PC-9 (cell line): ENCODE results near the gene SNCAIP. TPM values are rescaled to one million over a fixed set of nuclear protein-coding genes. Genes with fewer than 3 reads are reported as not detected.

Experiments used
- BruUV-seq: library from RNA; stranded (reverse); fragments of 400-500 nt; replicated peaks from 2 replicates; lab custom pipeline; 2021; lab: Mats Ljungman, UMichigan
- CTCF ChIA-PET: fragments of 300-600 bp; sonication (Branson Sonifier 250); formaldehyde crosslinking; loops from one replicate; lab custom pipeline; 2022; ENCODE audit warnings: antibody characterized with exemption; lab: Charles Lee
- POLR2A ChIA-PET: fragments of 300-600 bp; sonication (Branson Sonifier 250); formaldehyde crosslinking; loops from one replicate; lab custom pipeline; 2022; ENCODE audit warnings: antibody characterized with exemption; ENCODE audit not compliant: unreplicated experiment; lab: Charles Lee
- DNase-seq, 2 experiments: peaks; one replicate each; pipeline versions ENCODE4 v3.0.0 to v3.0.0-alpha.2; 2015 to 2022; ENCODE audit warnings: mixed read lengths in 1 of 2
- H2AFZ ChIP-seq: fragments of 200-600 bp; sonication (generic); 2 replicates; pipeline ENCODE4 v1.8.1; 2017; ENCODE audit warnings: antibody characterized with exemption
- H3F3A ChIP-seq: fragments of 200-600 bp; sonication (generic); 2 replicates; pipeline ENCODE4 v1.8.1; 2017; ENCODE audit warnings: antibody characterized with exemption, mild to moderate bottlenecking, low read depth; ENCODE audit not compliant: insufficient read depth
- H3K27ac ChIP-seq: fragments of 200-600 bp; sonication (generic); 2 replicates; pipeline ENCODE4 v1.6.1; 2016; ENCODE audit warnings: mixed run types
- H3K27me3 ChIP-seq: fragments of 200-600 bp; sonication (generic); 2 replicates; pipeline ENCODE4 v1.6.1; 2016; ENCODE audit warnings: low read depth, mixed run types; ENCODE audit not compliant: insufficient read depth
- H3K36me3 ChIP-seq: fragments of 200-600 bp; sonication (generic); 2 replicates; pipeline ENCODE4 v1.6.1; 2016; ENCODE audit warnings: low read depth, mixed run types
- H3K4me1 ChIP-seq: fragments of 200-600 bp; sonication (generic); replicated peaks from 2 replicates; pipeline ENCODE4 v1.6.1; 2016; ENCODE audit warnings: mixed run types; ENCODE audit not compliant: insufficient read depth
- H3K4me2 ChIP-seq: fragments of 200-600 bp; sonication (generic); 2 replicates; pipeline ENCODE4 v1.6.1; 2017; ENCODE audit warnings: mixed run types
- H3K4me3 ChIP-seq: fragments of 200-600 bp; sonication (generic); 2 replicates; pipeline ENCODE4 v1.6.1; 2016; ENCODE audit warnings: mixed run types
- H3K79me2 ChIP-seq: fragments of 200-600 bp; sonication (generic); 2 replicates; pipeline ENCODE4 v1.6.1; 2017; ENCODE audit warnings: low read depth, mixed run types
- H3K9me2 ChIP-seq: fragments of 200-600 bp; sonication (generic); 2 replicates; pipeline ENCODE4 v1.8.1; 2017; ENCODE audit warnings: mild to moderate bottlenecking; ENCODE audit not compliant: insufficient read depth
- H3K9me3 ChIP-seq: fragments of 200-600 bp; sonication (generic); 2 replicates; pipeline ENCODE4 v1.8.1; 2016; ENCODE audit warnings: low read depth; ENCODE audit not compliant: insufficient read depth
- H4K20me1 ChIP-seq: fragments of 200-600 bp; sonication (generic); 2 replicates; pipeline ENCODE4 v1.8.1; 2017; ENCODE audit not compliant: insufficient read depth
- CTCF ChIP-seq: fragments of 200-600 bp; sonication (generic); conservative IDR thresholded peaks from 2 replicates; pipeline ENCODE4 v1.6.1; 2017; ENCODE audit warnings: mixed run types, antibody characterized with exemption, mild to moderate bottlenecking, moderate library complexity
- EZH2 ChIP-seq: fragments of 200-600 bp; sonication (generic); IDR thresholded peaks from 2 replicates; pipeline ENCODE4 v1.8.0; 2017; ENCODE audit warnings: antibody characterized with exemption, low read depth
- intact Hi-C: fragments of 100-400 bp; cut with micrococcal nuclease; formaldehyde crosslinking; loops from one replicate; pipeline ENCODE4 v1.10.0; 2022; ENCODE audit not compliant: unreplicated experiment
- total RNA-seq: library from RNA; stranded (reverse); gene quantifications from 2 replicates; pipeline ENCODE4 v1.2.3, GENCODE V29; 2021

The SNCAIP gene
- total RNA-seq, 1 experiment from 2014 or later = not detected

GRCh38 chr5:122400341-122400740 lies 88.3 kb downstream of the SNCAIP start:
- Histone ChIP-seq H4K20me1 (no peaks in the 10 kb centered on the region), H2AFZ (no peak overlapping the region), H3K9me2 (no peaks in the 10 kb centered on the region), H3K4me2 (no peak overlapping the region), H3K27me3 (peaks cover 3% of the 10 kb centered on the region; the same call in 1 of the 2 replicates), H3K9me3 (no peaks in the 10 kb centered on the region), H3K4me1 (no peaks in the 10 kb centered on the region), H3F3A (no peaks in the 10 kb centered on the region), H3K36me3 (no peaks in the 10 kb centered on the region), H3K79me2 (no peaks in the 10 kb centered on the region), H3K4me3 (no peak overlapping the region), H3K27ac (no peak overlapping the region)
- ChIA-PET POLR2A (no interaction called here), CTCF (no interaction called here)
- intact Hi-C loops = no loop called here
- BruUV-seq = no TSS peak
- no peak for DNase-seq
- TF ChIP-seq CTCF (no peak), EZH2 (no peak)

GRCh38 chr5:122400938-122401337 lies 88.9 kb downstream of the SNCAIP start:
- no peak for DNase-seq
- H3K4me3 ChIP-seq = no peak overlapping the region
- intact Hi-C loops = no loop called here
- TF ChIP-seq CTCF (no peak), EZH2 (no peak)
- no peaks in the 10 kb centered on the region for H3K4me1 ChIP-seq
- H3K9me3 ChIP-seq = no peaks in the 10 kb centered on the region
- no peaks in the 10 kb centered on the region for H4K20me1 ChIP-seq
- no TSS peak for BruUV-seq
- no peak overlapping the region for H2AFZ ChIP-seq
- no peaks in the 10 kb centered on the region for H3F3A ChIP-seq
- H3K9me2 ChIP-seq = no peaks in the 10 kb centered on the region
- no peaks in the 10 kb centered on the region for H3K79me2 ChIP-seq
- no peaks in the 10 kb centered on the region for H3K36me3 ChIP-seq
- no peak overlapping the region for H3K4me2 ChIP-seq
- POLR2A ChIA-PET = no interaction called here
- CTCF ChIA-PET = no interaction called here
- peaks cover 3% of the 10 kb centered on the region; the same call in 1 of the 2 replicates for H3K27me3 ChIP-seq
- H3K27ac ChIP-seq = no peak overlapping the region

- TF ChIP-seq CTCF (no peak), EZH2 (no peak)
- Histone ChIP-seq H3K4me3 (no peak overlapping the region), H3K9me2 (no peaks in the 10 kb centered on the region), H3K4me1 (no peaks in the 10 kb centered on the region), H3K27ac (no peak overlapping the region), H2AFZ (no peak overlapping the region), H4K20me1 (no peaks in the 10 kb centered on the region), H3K27me3 (peaks cover 3% of the 10 kb centered on the region; the same call in 1 of the 2 replicates), H3K36me3 (no peaks in the 10 kb centered on the region), H3K9me3 (no peaks in the 10 kb centered on the region), H3K4me2 (no peak overlapping the region), H3F3A (no peaks in the 10 kb centered on the region), H3K79me2 (no peaks in the 10 kb centered on the region)
- intact Hi-C loops = no loop called here
- BruUV-seq = no TSS peak
- ChIA-PET CTCF (no interaction called here), POLR2A (no interaction called here)
- DNase-seq = no peak
These were observed 90.1 kb downstream of the SNCAIP start for GRCh38 chr5:122401976-122402725.
